Pancreas (tissue), 10 donors: Measurements from ENCODE around the gene BACH1. TPM values are rescaled to one million over a fixed set of nuclear protein-coding genes. Genes with fewer than 3 reads are reported as not detected.

Experiments used
- ATAC-seq, 4 donors: fragments of 200-7000 bp; cut with Tn5 transposase; one replicate each; pipeline versions ENCODE4 v1.8.0 to v1.9.1; 2020; ENCODE audit warnings: mild to moderate bottlenecking in 4 of 4, moderate library complexity in 4 of 4
- DNase-seq, 6 donors: peaks; one replicate each; pipeline ENCODE4 v3.0.0-alpha.2; 2020
- FAIRE-seq: peaks from 2 replicates; lab custom pipeline; 2012; peaks lifted over from hg19 to GRCh38; lab: Jason Lieb, UNC
- H3K27ac ChIP-seq, 4 donors: fragments of 200-600 bp; sonication (generic); 1 replicate in 3 of 4; 2 replicates in 1 of 4; pipeline versions ENCODE4 v1.5.0 to v1.8.0; 2020
- H3K27me3 ChIP-seq, 4 donors: fragments of 200-600 bp; one replicate each; pipeline ENCODE4 v1.8.0; 2021
- H3K36me3 ChIP-seq, 3 donors: fragments of 200-600 bp; sonication (generic) in 1 of 3; one replicate each; pipeline versions ENCODE4 v1.5.0 to v1.8.0; 2020 to 2021
- H3K4me1 ChIP-seq, 3 donors: fragments of 200-600 bp; one replicate each; pipeline ENCODE4 v1.8.0; 2021
- H3K4me3 ChIP-seq, 4 donors: fragments of 200-600 bp; sonication (generic) in 2 of 4; one replicate each; pipeline versions ENCODE4 v1.5.0 to v1.8.0; 2020 to 2021
- H3K9me3 ChIP-seq, 4 donors: fragments of 200-600 bp; one replicate each; pipeline ENCODE4 v1.8.0; 2021
- WGBS, 2 donors: extraction: QIAGEN DNeasy Blood & Tissue Kit; methylation state at CpG; one replicate each; pipeline ENCODE4 v1.1.7; 2013; 5-methylcytosine and 5-hydroxymethylcytosine counted together
- intact Hi-C, 3 donors: fragments of 100-400 bp; cut with DNase I; formaldehyde crosslinking; loops; one replicate each; pipeline versions ENCODE4 v1.11.1 to v1.14.2; 2022
- polyA plus RNA-seq, 2 donors: library from polyadenylated mRNA; stranded (reverse); fragments of 200-250 nt; gene quantifications; one replicate each; pipeline ENCODE4 v1.2.3, GENCODE V29; 2013
- total RNA-seq, 6 donors: library from RNA; stranded (reverse); fragmentation: NEBNext Ultra II Directional in 4 of 6; extraction: Animal tissue kit (Norgen Biotek cat#: 25700) in 4 of 6; gene quantifications; one replicate each; pipeline versions ENCODE4 v1.2.1 to v1.2.4, GENCODE V29; 2021 to 2023
- TF ChIP-seq, protein P1 (sequence below), 4 donors: fragments of 200-600 bp; sonication (generic) in 3 of 4; IDR thresholded peaks; one replicate each; pipeline versions ENCODE4 v1.5.0 to v1.8.0; 2021; ENCODE audit warnings: antibody characterized with exemption in 4 of 4
- donor health status: healthy with polysubstance abuse.
- donor health status: DM: no; HTN: no; CAD: no; lungs with moderate emphysema.
- donor health status: DM: no; HTN: no; CAD: no.
- donor health status: control.
- donor health status: control.
- donor health status: Bipolar disorder and iron deficiency.
- donor health status: DM: yes; HTN: yes; CAD: no.
- donor health status: DM: no; HTN: no; CAD: no.
- donor health status: DM: no; HTN: no; CAD: no.
- donor health status: DM: yes; HTN: yes; CAD: no.

Gene BACH1
- total and polyA plus RNA-seq, 8 donors, result 3.0 to 66.2 (median 32.0) TPM

DNA sequence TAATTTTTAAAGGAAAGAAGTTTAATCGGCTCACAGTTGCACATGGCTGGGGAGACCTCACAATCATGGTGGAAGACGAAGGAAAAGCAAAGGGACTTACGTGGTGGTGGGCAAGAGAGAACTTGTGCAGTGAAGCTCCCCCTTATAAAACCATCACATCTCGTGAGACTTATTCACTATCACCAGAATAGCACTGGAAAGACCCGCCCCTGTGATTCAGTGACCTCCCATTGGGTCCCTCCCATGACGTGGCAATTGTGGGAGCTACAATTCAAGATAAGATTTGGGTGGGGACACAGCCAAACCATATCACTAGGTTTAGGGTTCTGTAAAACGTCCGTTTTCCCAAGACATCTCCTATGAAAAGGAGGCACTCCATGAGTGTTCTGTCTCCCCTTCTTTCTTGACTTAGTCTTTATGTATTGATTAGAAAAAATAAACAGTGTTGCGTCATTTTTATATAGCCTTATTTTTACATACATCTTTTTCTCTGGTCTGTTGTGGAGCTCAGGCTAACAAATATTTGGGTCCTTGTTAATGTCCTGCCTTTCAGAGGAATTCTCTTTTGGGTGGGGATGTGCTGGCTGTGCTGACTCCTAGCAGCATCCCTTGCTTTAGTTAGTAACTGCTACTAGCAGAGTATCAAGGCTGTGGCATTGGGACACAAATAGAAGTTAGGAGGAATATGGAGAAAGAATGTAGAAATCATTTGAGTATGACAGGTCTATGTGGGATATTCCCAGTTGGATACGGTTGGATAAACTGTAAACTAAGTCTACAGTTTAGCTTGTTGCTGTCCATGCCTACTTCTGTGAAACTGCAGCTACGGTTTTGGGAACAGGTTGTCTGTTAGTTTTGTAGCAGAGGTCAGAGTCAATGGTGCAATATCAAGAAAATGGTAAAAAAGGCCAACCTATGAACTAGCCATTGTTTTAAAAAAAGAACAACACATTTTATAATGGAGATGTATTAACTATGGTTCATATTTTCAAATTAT is 23.5 kb downstream of the BACH1 start:
- Histone ChIP-seq H3K4me3 (no peak overlapping the region), H3K4me1 (peaks cover 8 to 12% (median 8%) of the 10 kb centered on the region in 3 donors), H3K36me3 (peaks cover 0 to 3% (median 0%) of the 10 kb centered on the region in 3 donors), H3K27ac (no peak overlapping the region), H3K27me3 (no peaks in the 10 kb centered on the region), H3K9me3 (no peaks in the 10 kb centered on the region)
- no peak for ATAC-seq
- 79 to 82% methylated on average over 11 of the region's 11 CpGs for WGBS, 2 donors
- TF ChIP-seq, protein P1, sequence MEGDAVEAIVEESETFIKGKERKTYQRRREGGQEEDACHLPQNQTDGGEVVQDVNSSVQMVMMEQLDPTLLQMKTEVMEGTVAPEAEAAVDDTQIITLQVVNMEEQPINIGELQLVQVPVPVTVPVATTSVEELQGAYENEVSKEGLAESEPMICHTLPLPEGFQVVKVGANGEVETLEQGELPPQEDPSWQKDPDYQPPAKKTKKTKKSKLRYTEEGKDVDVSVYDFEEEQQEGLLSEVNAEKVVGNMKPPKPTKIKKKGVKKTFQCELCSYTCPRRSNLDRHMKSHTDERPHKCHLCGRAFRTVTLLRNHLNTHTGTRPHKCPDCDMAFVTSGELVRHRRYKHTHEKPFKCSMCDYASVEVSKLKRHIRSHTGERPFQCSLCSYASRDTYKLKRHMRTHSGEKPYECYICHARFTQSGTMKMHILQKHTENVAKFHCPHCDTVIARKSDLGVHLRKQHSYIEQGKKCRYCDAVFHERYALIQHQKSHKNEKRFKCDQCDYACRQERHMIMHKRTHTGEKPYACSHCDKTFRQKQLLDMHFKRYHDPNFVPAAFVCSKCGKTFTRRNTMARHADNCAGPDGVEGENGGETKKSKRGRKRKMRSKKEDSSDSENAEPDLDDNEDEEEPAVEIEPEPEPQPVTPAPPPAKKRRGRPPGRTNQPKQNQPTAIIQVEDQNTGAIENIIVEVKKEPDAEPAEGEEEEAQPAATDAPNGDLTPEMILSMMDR (IDR thresholded peaks at IDR 0.05), result no peak
- intact Hi-C loops, result no loop called here
- no peak for DNase-seq
- FAIRE-seq, result no peak

DNA sequence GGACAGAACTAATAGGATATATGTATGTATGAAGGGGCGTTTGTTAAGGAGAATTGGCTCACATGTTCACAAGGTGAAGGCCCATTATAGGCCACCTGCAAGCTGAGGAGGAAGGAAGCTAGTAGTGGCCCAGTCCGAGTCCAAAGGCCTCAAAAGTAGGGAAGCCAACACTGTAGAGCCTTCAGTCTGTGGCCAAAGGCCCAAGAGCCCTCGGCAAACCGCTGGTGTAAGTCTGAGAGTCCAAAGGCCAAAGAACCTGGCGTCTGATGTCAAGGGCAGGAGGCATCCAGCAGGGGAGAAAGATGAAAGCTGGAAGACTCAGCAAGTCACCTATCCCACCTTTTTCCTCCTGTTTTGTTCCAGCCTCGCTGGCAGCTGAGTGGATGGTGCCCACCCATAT is 24.5 kb downstream of the BACH1 start:
- Histone ChIP-seq H3K4me1 (peaks cover 5 to 8% (median 8%) of the 10 kb centered on the region in 3 donors), H3K4me3 (no peak overlapping the region), H3K9me3 (no peaks in the 10 kb centered on the region), H3K27me3 (no peaks in the 10 kb centered on the region), H3K36me3 (peaks cover 0 to 3% (median 0%) of the 10 kb centered on the region in 3 donors), H3K27ac (no peak overlapping the region)
- TF ChIP-seq, protein P1 (IDR thresholded peaks at IDR 0.05), result no peak
- no peak for FAIRE-seq
- ATAC-seq, result peak in 1 of 4 donors; percentile 20
- no peak for DNase-seq
- intact Hi-C loops, result no loop called here
- 66 to 68% methylated on average over 6 of the region's 6 CpGs for WGBS, 2 donors

DNA sequence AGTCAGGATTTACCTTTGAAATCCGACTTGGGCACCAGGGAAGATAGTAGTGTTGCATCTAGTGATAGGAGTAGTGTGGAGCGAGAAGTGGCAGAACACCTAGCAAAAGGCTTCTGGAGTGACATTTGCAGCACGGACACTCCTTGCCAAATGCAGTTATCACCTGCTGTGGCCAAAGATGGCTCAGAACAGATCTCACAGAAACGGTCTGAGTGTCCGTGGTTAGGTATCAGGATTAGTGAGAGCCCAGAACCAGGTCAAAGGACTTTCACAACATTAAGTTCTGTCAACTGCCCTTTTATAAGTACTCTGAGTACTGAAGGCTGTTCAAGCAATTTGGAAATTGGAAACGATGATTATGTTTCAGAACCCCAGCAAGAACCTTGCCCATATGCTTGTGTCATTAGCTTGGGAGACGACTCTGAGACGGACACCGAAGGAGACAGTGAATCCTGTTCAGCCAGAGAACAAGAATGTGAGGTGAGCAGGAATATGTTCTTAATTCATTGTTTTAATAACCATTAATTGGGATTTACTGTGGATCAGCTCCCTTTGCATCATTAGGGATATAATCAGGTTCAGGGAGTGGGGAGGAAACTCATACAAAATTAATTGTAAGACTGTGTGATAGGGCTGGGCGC is 28.3 kb downstream of the BACH1 start:
- H3K4me3 ChIP-seq, result no peak overlapping the region
- no peaks in the 10 kb centered on the region for H3K9me3 ChIP-seq
- WGBS, 2 donors, result 91 to 92% methylated on average over 10 of the region's 10 CpGs
- H3K27ac ChIP-seq, result no peak overlapping the region
- H3K4me1 ChIP-seq, result peaks cover 0 to 8% (median 3%) of the 10 kb centered on the region in 3 donors
- intact Hi-C loops, result no loop called here
- no peak for ATAC-seq
- no peak for FAIRE-seq
- DNase-seq, result no peak
- H3K27me3 ChIP-seq, result no peaks in the 10 kb centered on the region
- TF ChIP-seq, protein P1 (IDR thresholded peaks at IDR 0.05), result no peak
- H3K36me3 ChIP-seq, result peaks cover 0 to under 1% (median 0%) of the 10 kb centered on the region in 3 donors

DNA sequence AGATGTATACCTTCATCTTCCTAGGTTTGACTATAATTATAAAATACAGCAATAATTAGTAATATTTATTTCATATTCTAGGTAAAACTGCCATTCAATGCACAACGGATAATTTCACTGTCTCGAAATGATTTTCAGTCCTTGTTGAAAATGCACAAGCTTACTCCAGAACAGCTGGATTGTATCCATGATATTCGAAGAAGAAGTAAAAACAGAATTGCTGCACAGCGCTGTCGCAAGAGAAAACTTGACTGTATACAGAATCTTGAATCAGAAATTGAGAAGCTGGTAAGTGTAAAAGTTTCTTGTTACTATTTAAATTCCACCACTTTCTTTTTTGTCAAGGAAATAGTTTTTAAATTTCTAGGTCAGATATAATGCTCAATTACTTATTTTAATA is 30.7 kb downstream of the BACH1 start:
- WGBS, 2 donors, result 86 to 90% methylated on average over 5 of the region's 5 CpGs
- no peak overlapping the region for H3K4me3 ChIP-seq
- H3K27ac ChIP-seq, result no peak overlapping the region
- H3K36me3 ChIP-seq, result no peaks in the 10 kb centered on the region
- peaks cover 0 to 5% (median 3%) of the 10 kb centered on the region in 3 donors for H3K4me1 ChIP-seq
- TF ChIP-seq, protein P1 (IDR thresholded peaks at IDR 0.05), result no peak
- no peaks in the 10 kb centered on the region for H3K27me3 ChIP-seq
- DNase-seq (no peak), ATAC-seq (no peak), FAIRE-seq (no peak)
- no peaks in the 10 kb centered on the region for H3K9me3 ChIP-seq
- intact Hi-C loops, result no loop called here
